CD4-positive, alpha-beta T cell treated with Interleukin-4 for 4 hours (primary cell): ENCODE measurements around the gene IFI44.

Source experiments
- DNase-seq: peaks from one replicate; pipeline ENCODE4 v3.0.0-alpha.2; 2020

Gene IFI44

DNA sequence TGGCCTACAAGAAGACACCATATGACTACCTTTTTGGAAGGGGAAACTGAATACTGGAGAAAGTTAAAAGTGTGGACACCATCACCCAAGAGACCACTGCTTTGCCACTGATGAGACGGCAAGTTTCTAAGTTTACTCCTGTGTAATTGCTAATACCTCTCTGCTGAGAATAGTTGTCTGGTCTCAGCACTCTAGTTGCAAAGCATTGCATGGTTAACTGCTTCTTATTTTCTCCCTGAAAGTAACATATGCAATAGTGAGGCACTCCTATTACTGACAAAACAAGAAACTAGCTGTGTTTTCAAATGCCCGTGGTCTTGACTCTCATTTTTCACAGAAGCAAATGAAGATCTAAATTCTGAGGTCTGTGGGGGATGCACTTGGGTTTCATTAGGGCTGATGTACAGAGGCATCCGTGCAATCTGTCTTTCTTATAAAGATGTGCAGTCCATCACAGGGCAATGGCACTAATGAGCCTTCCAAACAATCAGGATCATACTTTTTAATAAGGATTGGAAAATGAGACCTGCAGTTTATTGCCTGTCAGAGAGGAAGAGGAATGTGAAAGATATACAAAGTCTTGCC is 62.9 kb downstream of the IFI44 start:
- DNase-seq: no peak

DNA sequence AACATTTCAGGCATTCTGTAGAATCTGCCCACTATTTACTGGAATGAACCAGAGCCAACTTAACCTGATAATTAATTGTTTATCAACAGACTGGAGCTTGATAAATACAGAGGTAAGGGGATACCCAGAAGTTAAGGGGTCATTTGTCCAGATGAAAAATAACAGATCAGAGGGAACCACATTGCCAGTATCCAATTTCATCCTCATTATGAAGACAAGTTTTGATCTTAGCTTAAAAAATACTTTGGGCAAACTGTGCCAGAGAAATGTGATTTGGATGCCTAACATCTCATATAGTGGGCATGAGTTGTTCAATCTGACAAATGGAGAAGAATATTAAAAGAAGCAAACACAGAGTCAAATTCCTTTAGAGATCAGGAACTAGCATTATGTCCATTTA is 63.7 kb downstream of the IFI44 start:
- no peak for DNase-seq
